ENCODE results near the gene FNBP1L. TPM values are rescaled to one million over a fixed set of nuclear protein-coding genes. Genes with fewer than 3 reads are reported as not detected.

Gene FNBP1L
- total RNA-seq, 1 donor from 2014 or later = 162 TPM

GRCh38 chr1:93559695-93560094 is 111.8 kb downstream of the FNBP1L start:
- no peaks in the 10 kb centered on the region for H3K4me1 Mint-ChIP-seq
- H2AFZ ChIP-seq (replicated peaks) = no peak overlapping the region
- H3K9ac ChIP-seq = no peak overlapping the region
- H3K9me3 Mint-ChIP-seq = peaks cover 10% of the 10 kb centered on the region
- H3K4me3 ChIP-seq = no peak overlapping the region
- no peaks in the 10 kb centered on the region for H3K27me3 Mint-ChIP-seq (ENCODE audit: insufficient read depth, low read depth)
- no peak for DNase-seq (ENCODE audit: low spot score)
- TF ChIP-seq EZH2 (IDR thresholded peaks at IDR 0.05) = no peak
- no peak for TF ChIP-seq CTCF (IDR thresholded peaks at IDR 0.05)
- no peak for TF ChIP-seq EZH2phosphoT487 (IDR thresholded peaks at IDR 0.05)
- H3K36me3 ChIP-seq = peaks cover 19% of the 10 kb centered on the region
- peaks cover under 1% of the 10 kb centered on the region for H4K20me1 ChIP-seq (ENCODE audit: low read depth)
- no peaks in the 10 kb centered on the region for H3K79me2 ChIP-seq (ENCODE audit: low read depth)
- peaks cover 7% of the 10 kb centered on the region for H3K9me3 ChIP-seq (ENCODE audit: low read depth)
- no peaks in the 10 kb centered on the region for H3K27me3 ChIP-seq
- no peak overlapping the region for H3K4me3 Mint-ChIP-seq
- no peak overlapping the region for H3K4me2 ChIP-seq
- peaks cover 6% of the 10 kb centered on the region for H3F3A ChIP-seq (ENCODE audit: low read depth)
- no peaks in the 10 kb centered on the region for H3K4me1 ChIP-seq
- H3K36me3 Mint-ChIP-seq = peaks cover 50% of the 10 kb centered on the region
- no peak overlapping the region for H3K27ac Mint-ChIP-seq
- no peak overlapping the region for H3K27ac ChIP-seq

- Mint-ChIP-seq H3K4me1 (peaks cover 2% of the 10 kb centered on the region), H3K36me3 (peaks cover 44% of the 10 kb centered on the region), H3K4me3 (no peak overlapping the region), H3K27me3 (ENCODE audit: insufficient read depth, low read depth) (no peaks in the 10 kb centered on the region), H3K27ac (no peak overlapping the region), H3K9me3 (no peaks in the 10 kb centered on the region)
- TF ChIP-seq CTCF (IDR thresholded peaks at IDR 0.05) (no peak), EZH2phosphoT487 (IDR thresholded peaks at IDR 0.05) (no peak), EZH2 (IDR thresholded peaks at IDR 0.05) (no peak)
- no peaks in the 10 kb centered on the region for H3K4me1 ChIP-seq
- H4K20me1 ChIP-seq (ENCODE audit: low read depth) = no peaks in the 10 kb centered on the region
- no peak overlapping the region for H3K4me2 ChIP-seq
- H3K9me3 ChIP-seq (ENCODE audit: low read depth) = no peaks in the 10 kb centered on the region
- no peaks in the 10 kb centered on the region for H3K27me3 ChIP-seq
- no peak overlapping the region for H2AFZ ChIP-seq (replicated peaks)
- H3K79me2 ChIP-seq (ENCODE audit: low read depth) = no peaks in the 10 kb centered on the region
- no peak overlapping the region for H3K9ac ChIP-seq
- H3F3A ChIP-seq (ENCODE audit: low read depth) = no peaks in the 10 kb centered on the region
- H3K4me3 ChIP-seq = no peak overlapping the region
- DNase-seq (ENCODE audit: low spot score) = no peak
- no peak overlapping the region for H3K27ac ChIP-seq
- H3K36me3 ChIP-seq = peaks cover 14% of the 10 kb centered on the region
Observed at GRCh38 chr1:93565496-93566206, 117.7 kb downstream of the FNBP1L start.

GRCh38 chr1:93566227-93566626 is 118.3 kb downstream of the FNBP1L start:
- Histone ChIP-seq H3F3A (ENCODE audit: low read depth) (no peaks in the 10 kb centered on the region), H3K27me3 (no peaks in the 10 kb centered on the region), H3K79me2 (ENCODE audit: low read depth) (no peaks in the 10 kb centered on the region), H3K9me3 (ENCODE audit: low read depth) (no peaks in the 10 kb centered on the region), H3K4me2 (no peak overlapping the region), H3K4me1 (no peaks in the 10 kb centered on the region), H4K20me1 (ENCODE audit: low read depth) (no peaks in the 10 kb centered on the region), H3K9ac (no peak overlapping the region), H2AFZ (replicated peaks) (no peak overlapping the region), H3K36me3 (peaks cover 9% of the 10 kb centered on the region), H3K27ac (no peak overlapping the region), H3K4me3 (no peak overlapping the region)
- H3K4me3 Mint-ChIP-seq = no peak overlapping the region
- DNase-seq (ENCODE audit: low spot score) = no peak
- H3K9me3 Mint-ChIP-seq = no peaks in the 10 kb centered on the region
- peaks cover 44% of the 10 kb centered on the region for H3K36me3 Mint-ChIP-seq
- peaks cover 2% of the 10 kb centered on the region for H3K4me1 Mint-ChIP-seq
- H3K27ac Mint-ChIP-seq = no peak overlapping the region
- TF ChIP-seq EZH2phosphoT487 (IDR thresholded peaks at IDR 0.05) (no peak), CTCF (IDR thresholded peaks at IDR 0.05) (no peak), EZH2 (IDR thresholded peaks at IDR 0.05) (no peak)
- no peaks in the 10 kb centered on the region for H3K27me3 Mint-ChIP-seq (ENCODE audit: insufficient read depth, low read depth)

Data from neural progenitor cell (in vitro differentiated cells).